Stimulated activated CD8-positive, alpha-beta memory T cell treated with anti-CD3 and anti-CD28 coated beads, Interleukin-4, amount 100 ng/mL, for 4 hours (primary cell): ENCODE results near the gene SLC4A4.

Source experiments
- DNase-seq, 2 donors: peaks; one replicate each; pipeline ENCODE4 v3.0.0-alpha.2; 2020; ENCODE audit warnings: low read depth in 2 of 2, low spot score in 1 of 2

The SLC4A4 gene

GRCh38 chr4:71338846-71339593 is at the start of gene SLC4A4:
Gene SLC4A4 (plus strand): TSS chr4:71339020.
- no peak for DNase-seq

DNA sequence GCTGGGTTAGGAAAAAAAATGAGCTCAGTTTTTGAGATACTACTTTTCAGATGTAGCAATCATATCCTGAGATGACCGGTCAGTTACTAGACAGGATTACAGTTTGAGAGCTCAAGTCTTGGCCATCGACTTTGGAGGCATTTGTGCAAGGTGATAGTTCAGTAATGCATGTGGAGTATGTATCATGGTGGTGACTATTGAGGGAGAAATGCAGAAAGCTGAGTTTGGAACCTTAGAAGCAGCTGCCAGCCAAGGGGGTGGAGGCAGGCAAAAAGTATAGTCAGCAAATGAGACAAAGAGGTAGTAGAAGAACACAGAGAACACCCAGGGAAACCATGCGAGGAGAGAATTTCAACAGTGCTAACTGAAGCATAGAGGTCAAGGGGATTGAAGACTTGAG is 48.7 kb upstream of the SLC4A4 start:
- DNase-seq = no peak

DNA sequence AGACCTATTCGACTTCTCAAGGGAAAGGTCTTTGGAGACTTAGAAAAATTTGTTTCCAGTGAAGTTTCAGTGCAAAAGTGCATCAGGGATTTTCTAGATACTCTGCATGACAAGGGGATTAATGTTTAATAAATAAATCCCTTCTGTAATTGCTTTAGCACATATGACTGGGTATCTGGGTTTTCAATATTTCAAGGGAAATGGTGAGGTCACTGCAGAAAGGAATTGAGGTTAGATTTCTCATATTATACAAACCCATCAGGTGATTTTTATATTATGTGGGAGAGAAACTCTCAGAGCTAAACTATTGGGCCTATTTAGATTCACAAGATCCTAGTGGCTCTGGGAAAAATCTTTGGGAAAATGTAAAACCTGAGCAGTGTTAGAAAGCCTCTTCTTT is 48.3 kb upstream of the SLC4A4 start:
- no peak for DNase-seq

DNA sequence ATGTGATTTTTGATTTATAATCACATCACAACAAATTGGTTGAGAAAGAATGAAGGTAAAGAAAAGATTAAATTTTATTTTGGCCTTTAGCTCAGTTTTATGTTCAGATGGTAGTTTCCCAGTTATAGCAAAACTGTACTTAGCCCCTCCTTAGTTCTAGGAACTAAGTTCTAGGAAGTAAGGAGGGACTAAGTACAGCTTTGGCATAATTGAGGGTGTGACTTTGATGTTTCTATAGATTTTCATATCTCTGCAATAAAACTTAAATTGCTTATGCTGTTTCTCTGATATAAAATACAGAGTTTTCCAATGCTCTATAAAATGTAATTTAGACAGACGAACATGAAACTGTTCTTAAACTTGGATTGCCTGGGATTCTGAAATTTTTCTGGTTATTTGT is 46.6 kb upstream of the SLC4A4 start:
- DNase-seq = no peak

- no peak for DNase-seq
Observed at GRCh38 chr4:71293705-71294104, 45.1 kb upstream of the SLC4A4 start.

DNA sequence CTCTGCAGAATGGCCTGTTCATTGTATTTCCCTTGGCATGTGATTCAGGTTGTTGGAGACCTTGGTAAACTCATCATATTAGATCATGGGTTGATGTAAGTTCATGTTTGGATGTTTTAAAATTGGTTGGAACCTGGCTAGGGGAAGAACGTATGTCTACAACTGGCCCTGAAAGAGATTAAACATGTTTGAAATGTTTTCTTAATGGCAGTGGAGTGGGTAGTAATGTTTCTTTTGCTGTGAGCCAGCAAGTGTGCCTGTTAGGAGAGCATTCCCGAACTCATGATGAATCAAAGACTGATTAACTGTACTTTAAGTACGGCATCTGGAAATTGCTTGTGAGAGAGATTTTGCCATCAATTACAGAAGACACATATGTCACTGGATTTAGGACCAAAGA is 44.5 kb upstream of the SLC4A4 start:
- no peak for DNase-seq

- DNase-seq = no peak
Observed at GRCh38 chr4:71296945-71297344, 41.9 kb upstream of the SLC4A4 start.

DNA sequence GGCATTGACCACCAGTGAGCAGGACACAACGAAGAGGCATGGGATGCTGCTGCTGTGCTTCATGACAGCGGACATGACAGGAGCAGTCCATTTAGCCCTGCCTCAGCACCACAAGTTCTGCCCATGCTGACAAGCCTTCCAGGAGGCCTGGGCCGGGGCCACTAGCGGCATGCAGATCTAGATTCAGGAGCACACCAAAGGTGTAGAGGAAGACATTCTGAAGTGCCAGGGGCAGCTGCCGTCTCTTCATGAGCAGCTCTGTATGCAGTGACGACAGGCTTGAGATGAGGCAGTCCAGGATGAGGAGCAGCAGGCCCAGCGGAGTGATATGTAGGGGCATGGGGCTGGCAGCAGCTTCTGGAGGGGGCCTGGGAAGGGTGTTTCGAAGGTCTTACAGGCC is 38.5 kb upstream of the SLC4A4 start:
- no peak for DNase-seq

DNA sequence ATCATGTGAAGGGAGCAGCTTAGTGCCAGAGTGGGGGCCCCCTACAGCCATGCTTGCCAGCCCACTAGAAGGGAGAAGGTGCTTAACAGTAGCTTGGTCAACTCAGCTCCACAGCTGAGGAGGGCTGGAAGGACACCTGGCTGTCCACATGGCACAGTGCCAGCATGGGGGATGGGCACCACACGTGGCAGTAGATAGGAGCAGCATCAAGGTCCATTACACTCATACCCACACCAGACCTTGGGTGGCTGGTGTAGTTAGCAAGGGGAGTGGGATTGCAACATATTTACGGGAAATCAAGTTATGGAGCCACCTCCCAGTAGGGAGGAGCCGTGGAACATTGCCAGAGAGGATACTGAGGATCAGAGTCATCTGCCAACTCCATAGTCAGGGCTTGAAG is 37.9 kb upstream of the SLC4A4 start:
- DNase-seq = no peak

GRCh38 chr4:71303287-71303686 is 35.5 kb upstream of the SLC4A4 start:
- no peak for DNase-seq

GRCh38 chr4:71303850-71304249 is 35.0 kb upstream of the SLC4A4 start:
- no peak for DNase-seq

GRCh38 chr4:71304289-71304850 is 34.5 kb upstream of the SLC4A4 start:
- no peak for DNase-seq

DNA sequence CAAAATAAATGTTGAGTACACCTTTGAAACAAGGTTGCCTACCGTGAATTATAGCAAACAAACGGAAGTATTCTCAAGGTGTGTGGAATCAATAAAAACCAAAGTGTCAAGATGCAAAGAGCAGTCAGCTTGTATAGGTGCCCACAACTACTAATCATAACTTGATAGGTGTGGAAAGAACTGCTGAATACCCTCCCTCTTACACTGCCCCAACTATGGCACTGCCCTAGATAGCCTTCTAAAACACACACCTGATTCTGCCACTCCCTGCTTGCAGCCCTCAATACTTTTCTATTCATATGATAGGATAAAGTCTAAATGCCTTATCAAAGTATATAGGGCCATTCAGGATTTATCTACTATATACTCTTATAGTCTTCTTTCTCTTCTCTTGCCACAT is 31.1 kb upstream of the SLC4A4 start:
- no peak for DNase-seq

DNA sequence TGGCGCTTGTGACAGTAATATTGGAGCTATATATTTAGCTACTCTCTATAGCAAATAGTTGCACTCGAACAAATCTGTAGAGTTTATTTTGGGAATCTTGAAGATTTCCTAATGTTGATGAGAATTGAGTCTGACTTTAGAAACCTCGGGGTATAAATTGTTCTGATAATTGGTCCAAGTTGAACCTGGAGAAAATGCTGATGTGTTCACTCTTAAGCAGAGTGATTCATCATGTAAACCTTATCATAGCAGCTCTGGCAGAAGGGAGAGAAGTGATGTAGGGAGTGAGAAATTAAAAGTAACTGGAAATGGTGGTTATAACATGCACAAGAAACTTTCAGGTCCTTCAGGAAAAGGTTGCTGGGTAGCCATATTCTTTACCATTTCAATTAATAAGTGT is 16.4 kb upstream of the SLC4A4 start:
- DNase-seq = no peak

- no peak for DNase-seq
Observed at GRCh38 chr4:71333368-71333767, 5.5 kb upstream of the SLC4A4 start.

- no peak for DNase-seq
Observed at GRCh38 chr4:71333960-71334359, 4.9 kb upstream of the SLC4A4 start.

DNA sequence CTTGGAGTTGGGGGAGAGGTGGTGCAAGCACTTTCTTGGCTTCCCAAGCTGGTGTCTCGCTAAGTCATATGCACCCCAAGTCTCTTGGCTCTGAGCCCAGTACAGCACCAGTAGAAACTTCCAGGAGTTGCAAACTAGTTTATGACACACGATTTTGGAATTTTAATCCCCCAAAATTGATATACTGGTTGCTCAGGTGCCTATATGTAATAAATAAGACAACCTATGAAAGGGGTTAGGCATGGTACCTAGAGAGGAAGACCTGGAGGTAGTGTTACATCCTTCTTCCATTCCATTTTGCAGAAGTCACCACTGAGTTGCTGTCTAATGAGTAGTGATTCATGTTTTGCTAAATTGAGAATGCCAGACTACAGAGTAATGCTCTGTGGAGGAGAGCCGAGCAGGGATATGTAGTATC is 4.3 kb upstream of the SLC4A4 start:
- no peak for DNase-seq

DNA sequence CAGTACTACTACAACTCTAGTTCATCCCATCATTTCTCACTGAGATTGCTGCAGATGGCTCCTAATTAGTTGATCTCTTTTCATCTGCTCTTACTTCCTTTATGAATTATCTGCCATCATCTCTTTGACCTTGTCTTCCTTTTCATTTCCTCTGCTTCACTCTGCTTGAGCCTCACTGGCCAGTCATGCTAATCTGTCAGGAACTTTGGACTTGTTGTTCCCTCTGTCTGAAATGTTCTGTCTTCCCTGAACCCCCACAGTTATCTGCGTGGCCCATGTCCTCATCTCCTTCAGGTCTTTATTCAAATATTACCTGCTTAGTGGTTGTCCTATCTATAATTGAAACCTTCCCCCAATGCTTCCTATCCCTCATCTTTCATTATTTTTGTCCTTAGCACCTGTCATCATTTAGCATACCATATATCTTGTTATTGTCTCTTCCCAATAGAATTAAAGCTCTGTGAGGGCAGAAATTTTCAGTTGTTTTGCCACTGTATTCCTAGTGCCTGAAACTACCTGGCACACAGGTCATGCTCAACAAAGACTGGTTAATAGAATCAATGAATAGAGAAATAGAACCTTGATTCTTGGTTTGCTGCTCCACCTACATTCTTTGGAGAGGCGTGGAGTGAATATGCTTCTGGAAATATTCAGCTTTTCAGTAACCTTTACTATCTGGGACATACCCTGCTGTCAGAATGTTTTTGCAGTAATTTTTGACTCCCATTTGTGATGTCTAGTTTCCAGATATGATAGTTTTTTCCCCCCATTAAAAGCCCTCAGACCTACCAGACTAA is 5.0 kb downstream of the SLC4A4 start:
- no peak for DNase-seq

- no peak for DNase-seq
Observed at GRCh38 chr4:71346710-71347109, 7.9 kb downstream of the SLC4A4 start.

DNA sequence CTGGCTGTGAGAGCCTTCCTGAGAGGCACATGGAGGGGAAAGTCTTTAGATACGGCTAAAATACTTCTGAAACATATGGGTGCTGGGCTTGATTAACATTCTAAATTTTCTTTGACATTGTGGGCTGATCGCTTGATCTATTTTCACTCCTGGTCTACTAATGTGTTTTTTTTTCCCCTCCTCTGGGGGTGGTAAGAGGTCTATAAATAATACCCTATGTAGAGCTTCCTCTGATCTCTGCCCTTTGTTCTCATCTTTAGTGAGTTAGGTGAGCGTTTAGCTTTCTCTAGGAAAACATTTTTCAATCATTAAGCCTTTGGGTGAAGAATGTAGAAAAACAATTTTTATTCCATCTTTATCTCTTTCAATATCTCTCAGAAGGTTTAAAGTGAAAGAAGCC is 9.8 kb downstream of the SLC4A4 start:
- DNase-seq = no peak

- DNase-seq = no peak
Observed at GRCh38 chr4:71355045-71355444, 16.2 kb downstream of the SLC4A4 start.

- no peak for DNase-seq
Observed at GRCh38 chr4:71355971-71356370, 17.2 kb downstream of the SLC4A4 start.
